Upper lobe of left lung (tissue), 6 donors: ENCODE measurements around the gene TDRD1. TPM values are rescaled to one million over a fixed set of nuclear protein-coding genes. Genes with fewer than 3 reads are reported as not detected.

Source experiments
- ATAC-seq, 2 donors: fragments of 200-7000 bp; cut with Tn5 transposase; one replicate each; pipeline ENCODE4 v1.9.1; 2022; ENCODE audit warnings: mild to moderate bottlenecking in 2 of 2, moderate library complexity in 2 of 2; ENCODE audit not compliant: low FRiP score in 2 of 2
- DNase-seq, 2 donors: peaks; one replicate each; pipeline ENCODE4 v3.0.0-alpha.2; 2019 to 2020
- H3K27ac ChIP-seq, 4 donors: fragments of 200-600 bp; sonication (generic); one replicate each; pipeline ENCODE4 v1.5.1; 2016 to 2019
- H3K27me3 ChIP-seq, 4 donors: fragments of 200-600 bp; sonication (generic); one replicate each; pipeline ENCODE4 v1.5.1; 2017 to 2019
- H3K36me3 ChIP-seq, 4 donors: fragments of 200-600 bp; sonication (generic); one replicate each; pipeline ENCODE4 v1.5.1; 2016 to 2019
- H3K4me1 ChIP-seq, 4 donors: fragments of 200-600 bp; sonication (generic); one replicate each; pipeline ENCODE4 v1.5.1; 2018 to 2019
- H3K4me3 ChIP-seq, 4 donors: fragments of 200-600 bp; sonication (generic); one replicate each; pipeline ENCODE4 v1.5.1; 2017 to 2019; ENCODE audit warnings: mild to moderate bottlenecking in 2 of 4, moderate library complexity in 1 of 4
- H3K9me3 ChIP-seq, 4 donors: fragments of 200-600 bp; sonication (generic); one replicate each; pipeline ENCODE4 v1.5.1; 2018 to 2019
- CTCF ChIP-seq, 6 experiments: fragments of 450-650 bp in 4 of 6; fragments of 200-600 bp in 2 of 6; sonication (generic) in 2 of 6; IDR thresholded peaks; one replicate each; pipeline ENCODE4 v1.5.1; 2016 to 2019; ENCODE audit warnings: antibody characterized with exemption in 6 of 6
- EP300 ChIP-seq, 4 donors: sonication (generic); formaldehyde crosslinking; IDR thresholded peaks; one replicate each; pipeline ENCODE4 v1.5.1; 2017; ENCODE audit warnings: antibody characterized with exemption in 4 of 4, control low read depth in 2 of 4
- POLR2A ChIP-seq, 4 donors: fragments of 450-650 bp; IDR thresholded peaks; one replicate each; pipeline ENCODE4 v1.5.1; 2016 to 2017; ENCODE audit warnings: antibody characterized with exemption in 4 of 4, mild to moderate bottlenecking in 2 of 4
- POLR2AphosphoS5 ChIP-seq, 2 donors: sonication (generic); formaldehyde crosslinking; IDR thresholded peaks; one replicate each; pipeline ENCODE4 v1.5.1; 2017; ENCODE audit warnings: antibody characterized with exemption in 2 of 2
- WGBS, 2 donors: methylation state at CpG; one replicate each; pipeline ENCODE4 v1.1.5; 2017 to 2018; 5-methylcytosine and 5-hydroxymethylcytosine counted together
- total RNA-seq, 6 donors: library from RNA; depleted of rRNA in 4 of 6; stranded (reverse); fragments of >200 nt in 4 of 6; gene quantifications; one replicate each; pipeline versions ENCODE4 v1.1.0 to v1.2.1, GENCODE V29; 2016 to 2021
- donor health status: DM: no; HTN: no; CAD: no; lungs with moderate emphysema.
- donor health status: DM: no; HTN: yes; CAD: no; lungs with severe emphysema.

TDRD1 gene
- total RNA-seq, 6 donors from 2014 or later: 0.10 to 0.17 (median 0.14) TPM; not detected in 2

- ATAC-seq: no peak
- H3K4me3 ChIP-seq: no peak overlapping the region
- no peaks in the 10 kb centered on the region for H3K4me1 ChIP-seq
- WGBS, 2 donors: 79% methylated on average over 6 of the region's 6 CpGs
- no peaks in the 10 kb centered on the region for H3K27me3 ChIP-seq
- H3K9me3 ChIP-seq: no peaks in the 10 kb centered on the region
- DNase-seq: no peak
- no peaks in the 10 kb centered on the region for H3K36me3 ChIP-seq
- TF ChIP-seq POLR2AphosphoS5 (IDR thresholded peaks at IDR 0.05) (no peak), EP300 (IDR thresholded peaks at IDR 0.05) (no peak), POLR2A (IDR thresholded peaks at IDR 0.05) (no peak), CTCF (IDR thresholded peaks at IDR 0.05) (no peak)
- no peak overlapping the region for H3K27ac ChIP-seq
These were observed 54.3 kb downstream of the TDRD1 start for GRCh38 chr10:114233482-114233881.

GRCh38 chr10:114234132-114234531, 55.0 kb downstream of the TDRD1 start:
- H3K27ac ChIP-seq: no peak overlapping the region
- no peaks in the 10 kb centered on the region for H3K36me3 ChIP-seq
- no peaks in the 10 kb centered on the region for H3K9me3 ChIP-seq
- TF ChIP-seq EP300 (IDR thresholded peaks at IDR 0.05) (no peak), POLR2AphosphoS5 (IDR thresholded peaks at IDR 0.05) (no peak), POLR2A (IDR thresholded peaks at IDR 0.05) (no peak), CTCF (IDR thresholded peaks at IDR 0.05) (no peak)
- H3K4me1 ChIP-seq: peaks cover 0 to 6% (median 5%) of the 10 kb centered on the region in 4 donors
- H3K27me3 ChIP-seq: peaks cover 0 to 5% (median under 1%) of the 10 kb centered on the region in 4 donors
- DNase-seq (no peak), ATAC-seq (no peak)
- no peak overlapping the region for H3K4me3 ChIP-seq

GRCh38 chr10:114239117-114239993, 60.2 kb downstream of the TDRD1 start, which contains the start of gene VWA2:
Gene VWA2, plus strand, starts transcription at chr10:114239254. Its CDS starts 9,460 bp downstream, at chr10:114248714.
- TF ChIP-seq CTCF (IDR thresholded peaks at IDR 0.05) (peak in 4 of 6 experiments; percentile 30 to 51 (median 40)), EP300 (IDR thresholded peaks at IDR 0.05) (no peak), POLR2AphosphoS5 (IDR thresholded peaks at IDR 0.05) (no peak), POLR2A (IDR thresholded peaks at IDR 0.05) (peak in 1 of 4 donors; percentile 27)
- DNase-seq (peak; percentile 79 to 91), ATAC-seq (peak; percentile 68 to 81)
- Histone ChIP-seq H3K9me3 (no peaks in the 10 kb centered on the region), H3K4me1 (peaks cover 14 to 26% (median 22%) of the 10 kb centered on the region in 4 donors), H3K36me3 (no peaks in the 10 kb centered on the region), H3K27ac (peak within 1 kb of the TSS; percentile 52 to 72 (median 58)), H3K27me3 (peaks cover 0 to 14% (median 6%) of the 10 kb centered on the region in 4 donors), H3K4me3 (peak within 1 kb of the TSS; percentile 44 to 67 (median 53))
- WGBS, 2 donors: 4 to 8% methylated on average over 14 to 29 of the region's 79 CpGs

- H3K27me3 ChIP-seq: peaks cover 0 to 14% (median 6%) of the 10 kb centered on the region in 4 donors
- H3K4me3 ChIP-seq: peak overlapping the region in 3 of 4 donors; percentile 53 to 67 (median 53)
- no peaks in the 10 kb centered on the region for H3K9me3 ChIP-seq
- H3K27ac ChIP-seq: peak overlapping the region; percentile 52 to 72 (median 58)
- TF ChIP-seq CTCF (IDR thresholded peaks at IDR 0.05) (no peak), POLR2A (IDR thresholded peaks at IDR 0.05) (no peak), POLR2AphosphoS5 (IDR thresholded peaks at IDR 0.05) (no peak), EP300 (IDR thresholded peaks at IDR 0.05) (no peak)
- H3K36me3 ChIP-seq: no peaks in the 10 kb centered on the region
- 38 to 46% methylated on average over 7 to 11 of the region's 11 CpGs for WGBS, 2 donors
- ATAC-seq (peak in 1 of 2 donors; percentile 45), DNase-seq (no peak)
- peaks cover 19 to 32% (median 28%) of the 10 kb centered on the region in 4 donors for H3K4me1 ChIP-seq
These were observed 60.8 kb downstream of the TDRD1 start for GRCh38 chr10:114239994-114240345.
